Breast epithelium (tissue), 4 donors: Measurements from ENCODE around the gene STK40. TPM values are rescaled to one million over a fixed set of nuclear protein-coding genes. Genes with fewer than 3 reads are reported as not detected.

Experiments
- DNase-seq, 2 donors: peaks; one replicate each; pipeline ENCODE4 v3.0.0-alpha.2; 2019; ENCODE audit warnings: low spot score in 2 of 2
- H3K27ac ChIP-seq, 2 donors: fragments of 200-600 bp; sonication (generic) in 1 of 2; one replicate each; pipeline ENCODE4 v1.5.1; 2016 to 2019; ENCODE audit warnings: mild to moderate bottlenecking in 1 of 2
- H3K27me3 ChIP-seq, 2 donors: fragments of 200-600 bp; sonication (generic) in 1 of 2; one replicate each; pipeline versions ENCODE4 v1.5.1 to v1.6.0; 2017 to 2019; ENCODE audit warnings: control low read depth in 1 of 2, mild to moderate bottlenecking in 1 of 2
- H3K36me3 ChIP-seq: fragments of 200-600 bp; one replicate; pipeline ENCODE4 v1.5.1; 2019
- H3K4me1 ChIP-seq, 2 donors: fragments of 200-600 bp; sonication (generic); one replicate each; pipeline ENCODE4 v1.5.1; 2016 to 2019; ENCODE audit warnings: control low read depth in 1 of 2
- H3K4me3 ChIP-seq, 3 donors: fragments of 200-600 bp; sonication (generic); 1 replicate in 2 of 3; 2 replicates in 1 of 3; pipeline ENCODE4 v1.5.1; 2016 to 2019; ENCODE audit warnings: mild to moderate bottlenecking in 3 of 3, moderate library complexity in 2 of 3
- H3K9me3 ChIP-seq, 2 donors: fragments of 200-600 bp; sonication (generic) in 1 of 2; one replicate each; pipeline ENCODE4 v1.5.1; 2016 to 2019; ENCODE audit warnings: control low read depth in 1 of 2
- CTCF ChIP-seq, 3 donors: fragments of 450-650 bp; IDR thresholded peaks; one replicate each; pipeline ENCODE4 v1.5.1; 2016 to 2017; ENCODE audit warnings: antibody characterized with exemption in 3 of 3, mild to moderate bottlenecking in 3 of 3, moderate library complexity in 3 of 3
- POLR2A ChIP-seq: fragments of 450-650 bp; IDR thresholded peaks from one replicate; pipeline ENCODE4 v1.6.1; 2016; ENCODE audit warnings: antibody characterized with exemption, mild to moderate bottlenecking, moderate library complexity
- POLR2AphosphoS5 ChIP-seq, 3 donors: sonication (generic); formaldehyde crosslinking; IDR thresholded peaks; one replicate each; pipeline ENCODE4 v1.6.1; 2017; ENCODE audit warnings: antibody characterized with exemption in 3 of 3
- intact Hi-C: fragments of 100-400 bp; cut with DNase I; formaldehyde crosslinking; loops from one replicate; pipeline ENCODE4 v1.15.1; 2023; ENCODE audit warnings: low total_unique reads
- total RNA-seq, 3 donors: library from RNA; depleted of rRNA; stranded (reverse); fragments of >200 nt; gene quantifications; one replicate each; pipeline ENCODE4 v1.1.0, GENCODE V29; 2016

STK40 gene
- total RNA-seq, 3 donors from 2014 or later = 22.5 to 36.0 (median 26.2) TPM

- intact Hi-C loops = no loop called here
Measured at GRCh38 chr1:36417931-36418330, 32.2 kb upstream of the STK40 start.

DNA sequence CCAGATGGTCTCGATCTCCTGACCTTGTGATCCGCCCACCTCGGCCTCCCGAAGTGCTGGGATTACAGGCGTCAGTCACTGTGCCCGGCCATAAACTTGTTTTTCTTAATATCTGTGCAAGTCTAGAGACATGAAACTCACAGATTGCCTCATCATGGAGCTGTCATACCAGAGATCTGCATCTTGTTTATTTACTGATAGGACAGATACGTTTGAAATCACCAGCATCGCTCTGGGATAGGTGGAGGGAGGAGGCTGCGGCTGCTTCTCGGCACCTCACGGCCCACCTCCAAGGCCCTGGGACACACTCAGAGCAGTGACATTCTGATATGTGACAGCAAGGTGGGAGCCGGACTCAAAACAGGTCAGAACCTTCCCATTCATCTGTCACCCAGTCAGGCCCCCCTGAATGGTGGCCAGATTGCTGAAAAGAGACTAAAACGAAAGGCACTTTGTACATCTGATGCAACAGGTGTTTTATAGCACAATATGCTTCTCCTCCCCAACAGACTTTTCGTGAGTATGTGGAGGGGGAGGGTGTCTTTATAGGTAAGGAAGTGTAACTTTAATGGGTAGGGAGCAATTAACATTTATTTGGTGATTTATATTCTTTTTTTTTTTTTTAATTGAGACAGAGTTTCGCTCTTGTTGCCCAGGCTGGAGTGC is 30.1 kb upstream of the STK40 start:
- DNase-seq = no peak
- Histone ChIP-seq H3K4me1 (peaks cover 0 to 6% of the 10 kb centered on the region in 2 donors), H3K36me3 (no peaks in the 10 kb centered on the region), H3K27me3 (no peaks in the 10 kb centered on the region), H3K4me3 (no peak overlapping the region), H3K9me3 (no peaks in the 10 kb centered on the region), H3K27ac (no peak overlapping the region)
- intact Hi-C loops = no loop called here
- TF ChIP-seq POLR2AphosphoS5 (IDR thresholded peaks at IDR 0.05) = no peak
- no peak for TF ChIP-seq CTCF (IDR thresholded peaks at IDR 0.05)
- no peak for TF ChIP-seq POLR2A

More at GRCh38 chr1:36417931-36418330, 32.2 kb upstream of the STK40 start:
- Histone ChIP-seq H3K27ac (no peak overlapping the region), H3K4me1 (peaks cover 0 to 6% of the 10 kb centered on the region in 2 donors), H3K9me3 (no peaks in the 10 kb centered on the region), H3K27me3 (no peaks in the 10 kb centered on the region), H3K36me3 (peaks cover 5% of the 10 kb centered on the region), H3K4me3 (no peak overlapping the region)
- no peak for DNase-seq
- no peak for TF ChIP-seq CTCF (IDR thresholded peaks at IDR 0.05)
- no peak for TF ChIP-seq POLR2AphosphoS5 (IDR thresholded peaks at IDR 0.05)
- TF ChIP-seq POLR2A = no peak

GRCh38 chr1:36414384-36414783 is 28.7 kb upstream of the STK40 start:
- Histone ChIP-seq H3K36me3 (no peaks in the 10 kb centered on the region), H3K9me3 (no peaks in the 10 kb centered on the region), H3K4me3 (no peak overlapping the region), H3K27ac (no peak overlapping the region), H3K27me3 (no peaks in the 10 kb centered on the region), H3K4me1 (no peaks in the 10 kb centered on the region)
- TF ChIP-seq POLR2A (no peak), POLR2AphosphoS5 (IDR thresholded peaks at IDR 0.05) (no peak), CTCF (IDR thresholded peaks at IDR 0.05) (no peak)
- intact Hi-C loops = no loop called here
- DNase-seq = no peak

GRCh38 chr1:36411674-36412648 is 26.2 kb upstream of the STK40 start:
- intact Hi-C loops = no loop called here
- no peaks in the 10 kb centered on the region for H3K36me3 ChIP-seq
- no peak overlapping the region for H3K27ac ChIP-seq
- no peaks in the 10 kb centered on the region for H3K27me3 ChIP-seq
- H3K4me1 ChIP-seq = no peaks in the 10 kb centered on the region
- no peak overlapping the region for H3K4me3 ChIP-seq
- no peaks in the 10 kb centered on the region for H3K9me3 ChIP-seq
- TF ChIP-seq POLR2A = no peak
- no peak for TF ChIP-seq POLR2AphosphoS5 (IDR thresholded peaks at IDR 0.05)
- no peak for DNase-seq

GRCh38 chr1:36408479-36408878 is 22.8 kb upstream of the STK40 start:
- peak overlapping the region; percentile 43 to 48 for H3K27ac ChIP-seq
- intact Hi-C loops = no loop called here
- TF ChIP-seq POLR2A (no peak), POLR2AphosphoS5 (IDR thresholded peaks at IDR 0.05) (peak in 1 of 3 donors; percentile 21)
- H3K27me3 ChIP-seq = no peaks in the 10 kb centered on the region
- H3K4me3 ChIP-seq = no peak overlapping the region
- no peaks in the 10 kb centered on the region for H3K4me1 ChIP-seq
- no peaks in the 10 kb centered on the region for H3K36me3 ChIP-seq
- peak in 1 of 2 donors; percentile 57 for DNase-seq
- H3K9me3 ChIP-seq = no peaks in the 10 kb centered on the region

DNA sequence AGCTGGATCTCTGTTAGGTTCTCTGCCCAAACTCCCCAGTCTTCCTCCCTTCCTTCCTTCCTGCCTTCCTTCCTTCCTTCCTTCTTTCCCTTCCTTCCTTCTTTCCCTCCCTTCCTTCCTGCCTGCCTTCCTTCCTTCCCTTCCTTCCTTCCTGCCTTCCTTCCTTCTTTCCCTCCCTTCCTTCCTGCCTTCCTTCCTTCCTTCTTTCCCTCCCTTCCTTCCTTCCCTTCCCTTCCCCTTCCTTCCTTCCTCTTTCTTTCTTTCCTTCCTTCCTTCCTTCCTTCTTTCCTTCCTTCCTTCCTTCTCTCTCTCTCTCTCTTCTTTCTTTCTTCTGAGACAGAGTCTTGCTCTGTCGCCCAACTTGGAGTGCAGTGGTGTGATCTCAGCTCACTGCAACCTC is 20.7 kb upstream of the STK40 start:
- TF ChIP-seq CTCF (IDR thresholded peaks at IDR 0.05) (no peak), POLR2AphosphoS5 (IDR thresholded peaks at IDR 0.05) (no peak), POLR2A (no peak)
- H3K9me3 ChIP-seq = no peaks in the 10 kb centered on the region
- no peaks in the 10 kb centered on the region for H3K36me3 ChIP-seq
- H3K4me3 ChIP-seq = no peak overlapping the region
- H3K4me1 ChIP-seq = no peaks in the 10 kb centered on the region
- no peak for DNase-seq
- intact Hi-C loops = no loop called here
- H3K27me3 ChIP-seq = no peaks in the 10 kb centered on the region
- no peak overlapping the region for H3K27ac ChIP-seq
